ENCODE results near the gene AKAP10. TPM values are rescaled to one million over a fixed set of nuclear protein-coding genes. Genes with fewer than 3 reads are reported as not detected.
"Not testable (repeated sequence)": the region's sequence is repeated elsewhere in the genome, so short reads cannot be mapped to it uniquely, and the experiment has no call there.

The AKAP10 gene
- total RNA-seq, 4 donors from 2014 or later, result 23.4 to 39.8 (median 30.1) TPM

DNA sequence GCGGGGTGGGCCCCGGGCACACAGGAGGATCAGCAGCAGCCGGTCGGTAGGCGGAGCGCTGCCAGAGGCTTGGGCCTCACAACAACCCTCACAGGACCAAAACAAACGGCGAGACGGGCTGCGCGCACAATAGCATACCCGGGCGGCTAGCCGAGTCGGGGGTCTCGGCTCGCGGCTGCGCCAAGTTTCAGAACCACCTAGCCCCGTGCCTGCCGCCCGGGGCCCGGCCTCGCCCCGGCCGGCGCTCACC, 110.6 kb downstream of the AKAP10 start:
- no peaks in the 10 kb centered on the region for H3K27me3 ChIP-seq
- no peaks in the 10 kb centered on the region for H3K9me3 ChIP-seq
- WGBS, 2 donors, result 0% methylated on average over 5 to 10 of the region's 27 CpGs
- DNase-seq (ENCODE audit: low spot score in 2 of 2), result peak; percentile 56 to 66
- TF ChIP-seq POLR2A (IDR thresholded peaks at IDR 0.05) (peak in 1 of 2 donors; percentile 26), EP300 (IDR thresholded peaks at IDR 0.05) (peak in 1 of 2 donors; percentile 24)
- TF ChIP-seq, protein P1, sequence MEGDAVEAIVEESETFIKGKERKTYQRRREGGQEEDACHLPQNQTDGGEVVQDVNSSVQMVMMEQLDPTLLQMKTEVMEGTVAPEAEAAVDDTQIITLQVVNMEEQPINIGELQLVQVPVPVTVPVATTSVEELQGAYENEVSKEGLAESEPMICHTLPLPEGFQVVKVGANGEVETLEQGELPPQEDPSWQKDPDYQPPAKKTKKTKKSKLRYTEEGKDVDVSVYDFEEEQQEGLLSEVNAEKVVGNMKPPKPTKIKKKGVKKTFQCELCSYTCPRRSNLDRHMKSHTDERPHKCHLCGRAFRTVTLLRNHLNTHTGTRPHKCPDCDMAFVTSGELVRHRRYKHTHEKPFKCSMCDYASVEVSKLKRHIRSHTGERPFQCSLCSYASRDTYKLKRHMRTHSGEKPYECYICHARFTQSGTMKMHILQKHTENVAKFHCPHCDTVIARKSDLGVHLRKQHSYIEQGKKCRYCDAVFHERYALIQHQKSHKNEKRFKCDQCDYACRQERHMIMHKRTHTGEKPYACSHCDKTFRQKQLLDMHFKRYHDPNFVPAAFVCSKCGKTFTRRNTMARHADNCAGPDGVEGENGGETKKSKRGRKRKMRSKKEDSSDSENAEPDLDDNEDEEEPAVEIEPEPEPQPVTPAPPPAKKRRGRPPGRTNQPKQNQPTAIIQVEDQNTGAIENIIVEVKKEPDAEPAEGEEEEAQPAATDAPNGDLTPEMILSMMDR (IDR thresholded peaks at IDR 0.05), result peak in 4 of 5 experiments; percentile 10 to 46 (median 30)
- peaks cover 0 to 26% (median 0%) of the 10 kb centered on the region in 4 donors for H3K4me1 ChIP-seq
- peak overlapping the region; percentile 83 to 97 (median 90) for H3K4me3 ChIP-seq
- H3K36me3 ChIP-seq, result peaks cover 0 to 18% (median 0%) of the 10 kb centered on the region in 3 donors
- peak overlapping the region; percentile 82 to 95 (median 88) for H3K27ac ChIP-seq

DNA sequence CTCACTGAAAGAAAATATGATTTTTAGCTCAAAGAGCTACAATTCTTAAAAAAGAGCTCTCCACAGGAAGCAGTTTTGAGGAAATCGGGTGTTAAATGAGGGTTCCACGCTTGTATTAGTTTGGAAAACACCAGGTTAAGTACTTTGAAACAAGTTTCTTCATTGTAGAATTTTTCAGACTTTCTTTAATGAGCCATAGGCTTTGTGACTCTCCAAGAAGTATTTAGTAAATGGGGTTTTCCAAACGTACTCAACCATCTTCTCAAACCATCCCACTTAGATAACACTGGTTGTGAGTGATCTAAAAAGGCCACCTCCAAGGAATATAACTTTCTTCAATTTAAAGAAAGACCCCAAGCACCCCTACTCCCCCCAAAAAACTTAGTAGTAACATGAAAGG, 112.6 kb downstream of the AKAP10 start:
- peaks cover 0 to 32% (median 0%) of the 10 kb centered on the region in 3 donors for H3K36me3 ChIP-seq
- no peaks in the 10 kb centered on the region for H3K27me3 ChIP-seq
- no peak for DNase-seq (ENCODE audit: low spot score in 2 of 2)
- H3K4me1 ChIP-seq, result peaks cover 0 to 26% (median 0%) of the 10 kb centered on the region in 4 donors
- WGBS, 2 donors, result 75 to 79% methylated on average over 3 of the region's 3 CpGs
- peak overlapping the region in 1 of 4 donors; percentile 1 for H3K27ac ChIP-seq
- TF ChIP-seq POLR2A (IDR thresholded peaks at IDR 0.05), result no peak
- TF ChIP-seq, protein P1 (IDR thresholded peaks at IDR 0.05), result no peak
- TF ChIP-seq EP300 (IDR thresholded peaks at IDR 0.05), result no peak
- H3K4me3 ChIP-seq, result no peak overlapping the region
- no peaks in the 10 kb centered on the region for H3K9me3 ChIP-seq

DNA sequence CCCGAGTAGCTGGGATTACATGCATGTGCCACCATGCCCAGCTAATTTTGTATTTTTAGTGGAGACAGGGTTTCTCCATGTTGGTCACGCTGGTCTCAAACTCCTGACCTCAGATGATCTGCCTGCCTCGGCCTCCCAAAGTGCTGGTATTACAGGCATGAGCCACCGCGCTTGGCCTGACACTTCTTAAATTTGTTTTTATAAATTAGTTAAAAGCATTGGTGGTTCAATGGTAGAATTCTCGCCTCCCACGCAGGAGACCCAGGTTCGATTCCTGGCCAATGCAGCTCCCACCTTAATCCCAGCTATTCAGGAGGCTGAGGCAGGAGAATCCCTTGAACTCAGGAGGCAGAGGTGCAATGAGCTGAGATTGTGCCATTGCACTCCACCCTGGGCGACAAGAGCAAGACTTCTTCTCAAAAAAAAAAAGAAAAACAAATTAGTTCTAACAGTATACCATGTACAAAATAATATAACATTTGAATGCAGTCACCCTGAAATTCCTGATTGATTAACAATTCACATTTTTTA, 116.9 kb downstream of the AKAP10 start:
- not testable (repeated sequence) for H3K27ac ChIP-seq; DNase-seq (ENCODE audit: low spot score in 2 of 2); H3K4me3 ChIP-seq; H3K27me3 ChIP-seq; H3K9me3 ChIP-seq; H3K4me1 ChIP-seq
- WGBS, 2 donors, result 93 to 94% methylated on average over 9 of the region's 9 CpGs
- H3K36me3 ChIP-seq, result peaks cover 0 to 64% (median 0%) of the 10 kb centered on the region in 3 donors

DNA sequence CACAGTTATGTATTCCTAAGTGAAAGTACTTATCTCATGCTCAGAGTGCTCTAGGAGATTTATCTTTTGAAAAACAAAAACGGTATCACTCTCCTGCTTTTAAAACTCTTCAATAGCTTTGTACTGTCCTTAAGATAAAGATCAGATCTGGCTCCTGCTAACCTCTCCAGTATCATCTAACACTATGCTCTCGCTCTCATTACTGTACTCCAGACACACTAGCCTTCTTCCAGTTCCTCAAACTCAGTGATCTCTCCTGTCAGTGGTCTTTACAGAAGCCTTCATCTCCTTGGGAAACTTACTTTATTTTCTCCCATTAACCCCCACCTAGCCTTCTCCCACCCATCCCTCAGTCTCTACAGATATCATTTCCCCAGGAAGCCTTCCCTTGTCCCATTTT, 120.0 kb downstream of the AKAP10 start:
- DNase-seq (ENCODE audit: low spot score in 2 of 2), result no peak
- H3K4me3 ChIP-seq, result no peak overlapping the region
- TF ChIP-seq EP300 (IDR thresholded peaks at IDR 0.05) (no peak), POLR2A (IDR thresholded peaks at IDR 0.05) (no peak)
- TF ChIP-seq, protein P1 (IDR thresholded peaks at IDR 0.05), result no peak
- no peaks in the 10 kb centered on the region for H3K4me1 ChIP-seq
- 81 to 89% methylated on average over 2 of the region's 2 CpGs for WGBS, 2 donors
- no peak overlapping the region for H3K27ac ChIP-seq
- peaks cover 0 to 61% (median 0%) of the 10 kb centered on the region in 3 donors for H3K36me3 ChIP-seq
- H3K27me3 ChIP-seq, result no peaks in the 10 kb centered on the region
- H3K9me3 ChIP-seq, result no peaks in the 10 kb centered on the region

Small RNAs within 50 kb of the gene (small RNA-seq; reads per million reads assigned to genes)
- gene AC015726.2, result not detected

Other genes with a start within 250 kb of the AKAP10 start
- 1 to 10 TPM in 2 of 4 donors, under 1 TPM in 1, not detected in 1; 0.21 to 2.1 (median 1.7) TPM for gene ALDH3A1, start 229.5 kb downstream of the AKAP10 start, total RNA-seq
- 10 to 100 TPM; 31.6 to 54.8 (median 45.9) TPM for gene ULK2, start 109.9 kb downstream of the AKAP10 start, total RNA-seq
- gene SPECC1, start 31.5 kb upstream of the AKAP10 start, total RNA-seq, result 100 to 1,000 TPM in 2 of 4 donors, 10 to 100 TPM in 2; 63.2 to 139 (median 98.1) TPM